NCI-H446 treated with DMSO at 0.1 percent for 48 hours (cell line): ENCODE results near the gene TUT1.
"Not testable (repeated sequence)": the region's sequence is repeated elsewhere in the genome, so short reads cannot be mapped to it uniquely, and the experiment has no call there.

Experiments used
- DNase-seq: peaks from one replicate; lab custom pipeline; 2025; lab: John Stamatoyannopoulos, UW

The TUT1 gene

GRCh38 chr11:62578541-62578940, 12.8 kb downstream of the TUT1 start:
- DNase-seq = no peak

- no peak for DNase-seq
These were observed 14.1 kb downstream of the TUT1 start for GRCh38 chr11:62577046-62577714.

- no peak for DNase-seq
These were observed 15.5 kb downstream of the TUT1 start for GRCh38 chr11:62575837-62576236.

GRCh38 chr11:62575156-62575555, 16.2 kb downstream of the TUT1 start:
- no peak for DNase-seq

- DNase-seq = no peak
These were observed 16.8 kb downstream of the TUT1 start for GRCh38 chr11:62574363-62575071.

GRCh38 chr11:62573592-62574362, 17.5 kb downstream of the TUT1 start, which contains the start of gene EEF1G:
Gene EEF1G (minus strand): TSS chr11:62573891. CDS start chr11:62573842, 49 bp downstream.
- DNase-seq = peak; percentile 100

GRCh38 chr11:62573006-62573591, 18.2 kb downstream of the TUT1 start:
- no peak for DNase-seq

GRCh38 chr11:62572431-62572830, 18.9 kb downstream of the TUT1 start:
- no peak for DNase-seq

- DNase-seq = not testable (repeated sequence)
These were observed 19.8 kb downstream of the TUT1 start for GRCh38 chr11:62571493-62571892.

- not testable (repeated sequence) for DNase-seq
These were observed 20.4 kb downstream of the TUT1 start for GRCh38 chr11:62570903-62571302.

- DNase-seq = no peak
These were observed 21.7 kb downstream of the TUT1 start for GRCh38 chr11:62569611-62570010.

- DNase-seq = no peak
These were observed 24.2 kb downstream of the TUT1 start for GRCh38 chr11:62567018-62567633.

- no peak for DNase-seq
These were observed 25.1 kb downstream of the TUT1 start for GRCh38 chr11:62566247-62566646.

GRCh38 chr11:62565100-62565802, 26.1 kb downstream of the TUT1 start:
- no peak for DNase-seq

GRCh38 chr11:62561677-62562230, 29.6 kb downstream of the TUT1 start:
- not testable (repeated sequence) for DNase-seq

GRCh38 chr11:62560566-62561103, 30.7 kb downstream of the TUT1 start:
- no peak for DNase-seq

- DNase-seq = not testable (repeated sequence)
These were observed 31.7 kb downstream of the TUT1 start for GRCh38 chr11:62559626-62560025.

- DNase-seq = no peak
These were observed 32.1 kb downstream of the TUT1 start for GRCh38 chr11:62559204-62559603.

GRCh38 chr11:62558669-62559068, 32.7 kb downstream of the TUT1 start:
- DNase-seq = no peak

GRCh38 chr11:62556875-62557631, 34.3 kb downstream of the TUT1 start:
- DNase-seq = no peak
